Measurements from ENCODE around the gene GLYATL2. TPM values are rescaled to one million over a fixed set of nuclear protein-coding genes. Genes with fewer than 3 reads are reported as not detected.

The GLYATL2 gene
- total and polyA plus RNA-seq, 4 donors, result not detected

GRCh38 chr11:58788355-58789023 is 56.0 kb downstream of the GLYATL2 start:
- TF ChIP-seq FOXA2 (IDR thresholded peaks at IDR 0.05) (peak; percentile 22), HNF4G (IDR thresholded peaks at IDR 0.05) (no peak), TAF1 (conservative IDR thresholded peaks at IDR 0.05) (no peak), ATF3 (IDR thresholded peaks at IDR 0.05) (no peak), REST (IDR thresholded peaks at IDR 0.05) (no peak), ZBTB33 (IDR thresholded peaks at IDR 0.05) (no peak), NR2F2 (IDR thresholded peaks at IDR 0.05) (no peak), JUND (IDR thresholded peaks at IDR 0.05) (no peak), RAD21 (IDR thresholded peaks at IDR 0.05) (peak; percentile 99), CTCF (IDR thresholded peaks at IDR 0.05; ENCODE audit: low read depth, low read length, missing input control) (peak; percentile 96), FOXA1 (IDR thresholded peaks at IDR 0.05) (no peak), MAX (IDR thresholded peaks at IDR 0.05) (no peak), GABPA (IDR thresholded peaks at IDR 0.05 in 1 of 2, conservative IDR thresholded peaks at IDR 0.05 in 1 of 2) (no peak), SP1 (IDR thresholded peaks at IDR 0.05) (no peak)
- Histone ChIP-seq H3K27ac (ENCODE audit: low read depth in 1 of 2, low read length in 2 of 2) (peak overlapping the region in 1 of 2 donors; percentile 12), H3K27me3 (ENCODE audit: control insufficient read depth in 4 of 4, insufficient read depth in 4 of 4, low read length in 3 of 4) (no peaks in the 10 kb centered on the region), H3K4me3 (ENCODE audit: low read depth in 1 of 3, low read length in 3 of 3) (no peak overlapping the region), H3K36me3 (ENCODE audit: control insufficient read depth in 4 of 4, insufficient read depth in 3 of 4, low read depth in 1 of 4, low read length in 3 of 4) (no peaks in the 10 kb centered on the region), H3K4me1 (ENCODE audit: control insufficient read depth in 4 of 4, insufficient read depth in 4 of 4, low read length in 3 of 4) (peaks cover 0 to 6% (median 6%) of the 10 kb centered on the region in 4 donors), H3K9ac (ENCODE audit: low read depth in 1 of 2, low read length in 2 of 2) (no peak overlapping the region), H3K9me3 (ENCODE audit: control insufficient read depth in 4 of 4, low read length in 3 of 4) (no peaks in the 10 kb centered on the region)
- WGBS, result 47% methylated on average over 4 of the region's 4 CpGs
- DNase-seq (ENCODE audit: low spot score), result peak; percentile 45

- Histone ChIP-seq H3K9me3 (ENCODE audit: control insufficient read depth in 4 of 4, low read length in 3 of 4) (no peaks in the 10 kb centered on the region), H3K4me1 (ENCODE audit: control insufficient read depth in 4 of 4, insufficient read depth in 4 of 4, low read length in 3 of 4) (peaks cover 0 to 6% (median 6%) of the 10 kb centered on the region in 4 donors), H3K9ac (ENCODE audit: low read depth in 1 of 2, low read length in 2 of 2) (no peak overlapping the region), H3K27ac (ENCODE audit: low read depth in 1 of 2, low read length in 2 of 2) (peak overlapping the region in 1 of 2 donors; percentile 12), H3K36me3 (ENCODE audit: control insufficient read depth in 4 of 4, insufficient read depth in 3 of 4, low read depth in 1 of 4, low read length in 3 of 4) (no peaks in the 10 kb centered on the region), H3K4me3 (ENCODE audit: low read depth in 1 of 3, low read length in 3 of 3) (no peak overlapping the region), H3K27me3 (ENCODE audit: control insufficient read depth in 4 of 4, insufficient read depth in 4 of 4, low read length in 3 of 4) (no peaks in the 10 kb centered on the region)
- DNase-seq (ENCODE audit: low spot score), result no peak
- TF ChIP-seq ZBTB33 (IDR thresholded peaks at IDR 0.05) (no peak), YY1 (IDR thresholded peaks at IDR 0.05) (no peak), RAD21 (IDR thresholded peaks at IDR 0.05) (no peak), TAF1 (conservative IDR thresholded peaks at IDR 0.05) (no peak), EGR1 (IDR thresholded peaks at IDR 0.05; ENCODE audit: low read depth in 2 of 2) (no peak), NR2F2 (IDR thresholded peaks at IDR 0.05) (no peak), RXRA (IDR thresholded peaks at IDR 0.05) (no peak), SP1 (IDR thresholded peaks at IDR 0.05) (no peak), REST (IDR thresholded peaks at IDR 0.05) (no peak), MAX (IDR thresholded peaks at IDR 0.05) (no peak), GABPA (IDR thresholded peaks at IDR 0.05 in 1 of 2, conservative IDR thresholded peaks at IDR 0.05 in 1 of 2) (no peak)
These were observed 56.6 kb downstream of the GLYATL2 start for GRCh38 chr11:58787903-58788302.

All from liver (tissue), 9 donors.